ENCODE measurements around the gene GINS2. TPM values are rescaled to one million over a fixed set of nuclear protein-coding genes. Genes with fewer than 3 reads are reported as not detected.

Gene GINS2
- total RNA-seq, 1 experiment from 2014 or later = 53.3 TPM

DNA sequence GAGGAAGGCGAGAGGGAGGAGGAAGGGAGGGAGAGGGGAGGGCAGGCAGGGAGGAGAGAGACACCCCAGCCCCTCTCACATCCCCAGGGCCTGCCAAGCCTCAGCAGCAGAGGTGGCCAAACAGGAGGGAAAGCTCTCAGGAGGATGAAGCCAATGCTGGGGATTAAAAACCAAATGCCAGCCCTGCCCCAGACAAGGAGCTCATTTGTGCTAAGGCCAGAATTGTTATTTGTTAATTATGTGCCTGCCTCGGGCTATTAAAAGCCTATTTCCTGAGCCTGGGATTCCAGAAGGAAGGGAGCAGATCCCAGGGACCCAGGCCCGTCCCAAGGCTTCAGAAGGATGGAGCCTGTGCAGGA is 27.9 kb upstream of the GINS2 start:
- Histone ChIP-seq H3K9me2 (ENCODE audit: insufficient read depth) (no peaks in the 10 kb centered on the region), H3K27me3 (ENCODE audit: insufficient read depth, low read length) (no peaks in the 10 kb centered on the region), H3K27ac (ENCODE audit: low read depth, low read length) (no peak overlapping the region), H3K4me1 (ENCODE audit: control insufficient read depth in 1 of 2, insufficient read depth in 2 of 2, low read length in 2 of 2) (peaks cover 19 to 28% of the 10 kb centered on the region in 2 experiments), H3K36me3 (ENCODE audit: control insufficient read depth in 1 of 2, insufficient read depth in 2 of 2, low read length in 2 of 2) (peaks cover 0 to 10% of the 10 kb centered on the region in 2 experiments; a peak in 1 of 4 replicates), H2AFZ (ENCODE audit: low read depth, low read length, poor library complexity, severe bottlenecking) (no peak overlapping the region), H3K4me2 (ENCODE audit: low read length) (no peak overlapping the region), H4K20me1 (ENCODE audit: insufficient read depth) (no peaks in the 10 kb centered on the region), H3K4me3 (replicated peaks in 1 of 2; ENCODE audit: low read depth in 1 of 2, low read length in 2 of 2) (no peak overlapping the region), H3K79me2 (ENCODE audit: insufficient read depth, low read length) (no peaks in the 10 kb centered on the region), H3K9ac (ENCODE audit: low read length) (no peak overlapping the region), H3K9me3 (ENCODE audit: control insufficient read depth in 1 of 2, insufficient read depth in 1 of 2, low read depth in 1 of 2, low read length in 2 of 2) (peaks cover 6% of the 10 kb centered on the region in 2 experiments; a peak in 2 of 4 replicates)
- DNase-seq (ENCODE audit: low read depth, low spot score) (no peak), ATAC-seq (no peak)
- TF ChIP-seq FOSL1 (IDR thresholded peaks at IDR 0.05; ENCODE audit: low read depth) (no peak), POLR2A (IDR thresholded peaks at IDR 0.05; ENCODE audit: borderline replicate concordance, extremely low read depth, insufficient read depth, insufficient read length) (no peak), RAD21 (IDR thresholded peaks at IDR 0.05; ENCODE audit: low read depth) (no peak), YY1 (IDR thresholded peaks at IDR 0.05; ENCODE audit: extremely low read depth, insufficient replicate concordance, low read depth, low read length) (no peak), POLR2AphosphoS5 (IDR thresholded peaks at IDR 0.05; ENCODE audit: low read depth, low read length) (no peak), ZNF274 (IDR thresholded peaks at IDR 0.05; ENCODE audit: low read depth, low read length) (no peak), EGR1 (IDR thresholded peaks at IDR 0.05; ENCODE audit: low read depth) (no peak)
- CTCF ChIA-PET = interaction anchor here (1.6 to 1.8 kb wide), 3 partner anchors 31 to 321 kb away, joined by 5 read pairs; no protein-coding TSS in a partner anchor
- intact Hi-C loops (cut with micrococcal nuclease) = loop anchor here (5.0 kb wide), 2 partner anchors 59 to 299 kb away; no protein-coding TSS in a partner anchor
- RAD21 ChIA-PET (ENCODE audit: low non-redundant PET in 1 of 2, low total read pairs in 2 of 2, uncharacterized antibody in 2 of 2, unreplicated experiment in 2 of 2) = no interaction called here
- no TSS peak for BruUV-seq (replicated peaks)
- POLR2A ChIA-PET = no interaction called here

DNA sequence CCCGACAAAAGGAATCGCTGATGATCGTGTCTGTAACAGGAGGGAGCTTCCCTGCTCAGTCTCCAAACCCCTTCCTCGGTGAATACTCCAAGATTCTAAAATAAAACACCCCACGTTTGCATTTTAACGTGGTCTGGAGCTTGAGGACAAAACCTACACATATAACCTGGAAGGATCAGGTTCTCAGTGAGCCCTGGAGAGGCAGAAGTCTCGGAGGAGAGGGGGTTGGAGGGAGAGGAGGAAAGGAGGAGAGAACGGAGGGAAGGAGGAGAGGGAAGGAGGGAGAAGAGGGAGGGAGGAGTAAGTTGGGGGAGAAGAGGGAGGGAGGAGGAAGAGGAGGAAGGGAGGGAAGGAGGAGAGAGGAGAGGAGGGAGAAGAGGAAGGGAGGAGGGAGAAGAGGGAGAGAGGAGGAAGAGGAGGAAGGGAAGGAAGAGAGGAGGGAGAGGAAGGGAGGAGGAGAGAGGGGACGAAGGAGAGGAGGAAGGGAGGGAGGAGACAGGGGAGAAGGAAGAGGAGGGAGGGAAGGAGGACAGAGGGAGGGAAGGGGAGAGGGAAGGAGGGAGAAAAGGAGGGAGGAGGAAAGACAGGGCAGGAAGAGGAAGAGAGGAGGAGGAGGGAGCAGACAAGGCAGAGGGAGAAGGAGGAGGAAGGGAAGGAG is 27.4 kb upstream of the GINS2 start:
- TF ChIP-seq ZBTB33 (IDR thresholded peaks at IDR 0.05; ENCODE audit: extremely low read depth, insufficient replicate concordance, low read length) = no peak
- no peak for TF ChIP-seq EGR1 (IDR thresholded peaks at IDR 0.05; ENCODE audit: low read depth)
- no peak for TF ChIP-seq ATF3 (IDR thresholded peaks at IDR 0.05)
- no peak for TF ChIP-seq ELF1 (IDR thresholded peaks at IDR 0.05; ENCODE audit: borderline replicate concordance, low read depth)
- TF ChIP-seq RAD21 (IDR thresholded peaks at IDR 0.05; ENCODE audit: low read depth) = no peak
- TF ChIP-seq CTCF (IDR thresholded peaks at IDR 0.05 in 2 of 3, conservative IDR thresholded peaks at IDR 0.05 in 1 of 3; ENCODE audit: borderline replicate concordance in 1 of 3, insufficient read depth in 1 of 3, low read depth in 2 of 3, low read length in 2 of 3) = no peak
- no peak for TF ChIP-seq SRF (IDR thresholded peaks at IDR 0.05; ENCODE audit: low read depth)
- no peak for TF ChIP-seq FOSL1 (IDR thresholded peaks at IDR 0.05; ENCODE audit: low read depth)
- H4K20me1 ChIP-seq (ENCODE audit: insufficient read depth) = no peaks in the 10 kb centered on the region
- no peak overlapping the region for H3K27ac ChIP-seq (ENCODE audit: low read depth, low read length)
- BruUV-seq (replicated peaks) = no TSS peak
- H3K27me3 ChIP-seq (ENCODE audit: insufficient read depth, low read length) = no peaks in the 10 kb centered on the region
- H3K4me2 ChIP-seq (ENCODE audit: low read length) = no peak overlapping the region
- H3K9me3 ChIP-seq (ENCODE audit: control insufficient read depth in 1 of 2, insufficient read depth in 1 of 2, low read depth in 1 of 2, low read length in 2 of 2) = peaks cover 6% of the 10 kb centered on the region in 2 experiments; a peak in 2 of 4 replicates
- ChIA-PET RAD21 (ENCODE audit: low non-redundant PET in 1 of 2, low total read pairs in 2 of 2, uncharacterized antibody in 2 of 2, unreplicated experiment in 2 of 2) (no interaction called here), CTCF (interaction anchor here (1.2 to 1.8 kb wide), 4 partner anchors 31 to 321 kb away, joined by 3 to 5 read pairs (median 5); no protein-coding TSS in a partner anchor), POLR2A (no interaction called here)
- no peak overlapping the region for H3K4me3 ChIP-seq (replicated peaks in 1 of 2; ENCODE audit: low read depth in 1 of 2, low read length in 2 of 2)
- H3K36me3 ChIP-seq (ENCODE audit: control insufficient read depth in 1 of 2, insufficient read depth in 2 of 2, low read length in 2 of 2) = peaks cover 0 to 12% of the 10 kb centered on the region in 2 experiments; a peak in 1 of 4 replicates
- intact Hi-C loops (cut with micrococcal nuclease) = loop anchor here (5.0 kb wide), 2 partner anchors 59 to 299 kb away; no protein-coding TSS in a partner anchor
- no peak overlapping the region for H2AFZ ChIP-seq (ENCODE audit: low read depth, low read length, poor library complexity, severe bottlenecking)
- no peak overlapping the region for H3K9ac ChIP-seq (ENCODE audit: low read length)
- no peaks in the 10 kb centered on the region for H3K9me2 ChIP-seq (ENCODE audit: insufficient read depth)
- H3K79me2 ChIP-seq (ENCODE audit: insufficient read depth, low read length) = no peaks in the 10 kb centered on the region
- H3K4me1 ChIP-seq (ENCODE audit: control insufficient read depth in 1 of 2, insufficient read depth in 2 of 2, low read length in 2 of 2) = peaks cover 14 to 23% of the 10 kb centered on the region in 2 experiments
- ATAC-seq (no peak), DNase-seq (ENCODE audit: low read depth, low spot score) (no peak)
